HCT116 (cell line): ENCODE results near the gene BTNL3. TPM values are rescaled to one million over a fixed set of nuclear protein-coding genes. Genes with fewer than 3 reads are reported as not detected.

Experiments used
- ATAC-seq: fragments of 200-7000 bp; cut with Tn5 transposase; 2 replicates; pipeline ENCODE4 v1.9.1; 2020; ENCODE audit warnings: mild to moderate bottlenecking, moderate library complexity
- BruUV-seq: library from RNA; stranded (reverse); fragments of 400-500 nt; replicated peaks from 2 replicates; lab custom pipeline; 2021; lab: Mats Ljungman, UMichigan
- CTCF ChIA-PET: fragments of 300-600 bp; sonication (Branson Sonifier 250); formaldehyde crosslinking; loops from one replicate; lab custom pipeline; 2021; ENCODE audit warnings: antibody characterized with exemption; lab: Charles Lee
- POLR2A ChIA-PET: fragments of 300-600, 350-600 bp; sonication (Branson Sonifier 250); formaldehyde crosslinking; loops from one replicate; lab custom pipeline; 2021; ENCODE audit warnings: antibody characterized with exemption; lab: Charles Lee
- RAD21 ChIA-PET, 2 experiments: fragments of 300-600 bp; sonication (Branson Sonifier 250); formaldehyde crosslinking; loops; one replicate each; lab custom pipeline; 2023; ENCODE audit warnings: low total read pairs in 2 of 2; ENCODE audit not compliant: uncharacterized antibody in 2 of 2, unreplicated experiment in 2 of 2, low non-redundant PET in 1 of 2; lab: Charles Lee
- DNase-seq: peaks from one replicate; pipeline ENCODE4 v3.0.0-alpha.2; 2010; ENCODE audit warnings: low read depth, low spot score
- H2AFZ ChIP-seq: fragments of 200-600 bp; shearing (Covaris generic), sonication (generic); 2 replicates; pipeline ENCODE4 v1.6.1; 2017; ENCODE audit warnings: low read depth, mixed run types, mixed read lengths, antibody characterized with exemption, low read length; ENCODE audit not compliant: poor library complexity, severe bottlenecking
- H3K27ac ChIP-seq: 2 replicates; pipeline ENCODE4 v1.5.1; 2012; ENCODE audit warnings: low read depth, low read length
- H3K27me3 ChIP-seq: fragments of 200-600 bp; sonication (generic); 2 replicates; pipeline ENCODE4 v1.6.1; 2016; ENCODE audit warnings: mixed run types, low read length, mixed read lengths; ENCODE audit not compliant: insufficient read depth
- H3K36me3 ChIP-seq, 2 experiments: fragments of 200-500 bp in 1 of 2; fragments of 200-600 bp in 1 of 2; sonication (Bioruptor generic) in 1 of 2; sonication (generic) in 1 of 2; 2 replicates each; pipeline versions ENCODE4 v1.5.1 to v1.6.1; 2014 to 2016; ENCODE audit warnings: low read length in 2 of 2, inconsistent platforms in 1 of 2, mixed read lengths in 1 of 2, mixed run types in 1 of 2; ENCODE audit not compliant: insufficient read depth in 2 of 2, control insufficient read depth in 1 of 2
- H3K4me1 ChIP-seq, 2 experiments: fragments of 200-600 bp in 1 of 2; sonication (generic) in 1 of 2; 2 replicates each; pipeline versions ENCODE4 v1.5.1 to v1.6.1; 2012 to 2017; ENCODE audit warnings: low read length in 2 of 2, inconsistent platforms in 1 of 2, mild to moderate bottlenecking in 1 of 2, mixed read lengths in 1 of 2, mixed run types in 1 of 2, moderate library complexity in 1 of 2; ENCODE audit not compliant: insufficient read depth in 2 of 2, control insufficient read depth in 1 of 2
- H3K4me2 ChIP-seq: fragments of 200-600 bp; sonication (generic); 2 replicates; pipeline ENCODE4 v1.6.1; 2017; ENCODE audit warnings: mixed run types, low read length, mixed read lengths
- H3K4me3 ChIP-seq, 2 experiments: fragments of 200-600 bp in 1 of 2; sonication (generic) in 1 of 2; replicated peaks in 1 of 2; 2 replicates each; pipeline ENCODE4 v1.5.1; 2011 to 2016; ENCODE audit warnings: low read length in 2 of 2, control low read depth in 1 of 2, low read depth in 1 of 2, mild to moderate bottlenecking in 1 of 2, mixed read lengths in 1 of 2, mixed run types in 1 of 2
- H3K79me2 ChIP-seq: fragments of 200-600 bp; sonication (generic); 2 replicates; pipeline ENCODE4 v1.6.1; 2017; ENCODE audit warnings: mild to moderate bottlenecking, mixed run types, low read length, moderate library complexity, mixed read lengths; ENCODE audit not compliant: insufficient read depth
- H3K9ac ChIP-seq: fragments of 200-600 bp; sonication (generic); 2 replicates; pipeline ENCODE4 v1.6.1; 2016; ENCODE audit warnings: low read length, mixed read lengths
- H3K9me2 ChIP-seq: fragments of 200-600 bp; sonication (generic), shearing (Covaris generic); 2 replicates; pipeline ENCODE4 v1.6.1; 2017; ENCODE audit warnings: mixed run types, mild to moderate bottlenecking, moderate library complexity; ENCODE audit not compliant: insufficient read depth
- H3K9me3 ChIP-seq, 2 experiments: fragments of 200-500 bp in 1 of 2; fragments of 200-600 bp in 1 of 2; sonication (Bioruptor generic) in 1 of 2; sonication (generic) in 1 of 2; 2 replicates each; pipeline ENCODE4 v1.6.1; 2014 to 2017; ENCODE audit warnings: low read length in 2 of 2, mixed read lengths in 2 of 2, inconsistent platforms in 1 of 2, low read depth in 1 of 2, mild to moderate bottlenecking in 1 of 2, mixed run types in 1 of 2, moderate library complexity in 1 of 2; ENCODE audit not compliant: control insufficient read depth in 1 of 2, insufficient read depth in 1 of 2
- H4K20me1 ChIP-seq: fragments of 200-600 bp; sonication (generic), shearing (Covaris generic); 2 replicates; pipeline ENCODE4 v1.6.1; 2017; ENCODE audit warnings: mixed run types, mild to moderate bottlenecking, moderate library complexity; ENCODE audit not compliant: insufficient read depth
- EZH2phosphoT487 ChIP-seq: fragments of 200-600 bp; IDR thresholded peaks from 2 replicates; pipeline ENCODE4 v1.6.1; 2018; ENCODE audit warnings: antibody characterized with exemption, borderline replicate concordance
- JUND ChIP-seq: IDR thresholded peaks from 2 replicates; pipeline ENCODE4 v1.6.1; 2012
- POLR2A ChIP-seq: IDR thresholded peaks from 2 replicates; pipeline ENCODE4 v1.7.0; 2011; ENCODE audit warnings: borderline replicate concordance; ENCODE audit not compliant: insufficient read depth, insufficient read length; ENCODE audit errors: extremely low read depth
- RAD21 ChIP-seq: IDR thresholded peaks from 2 replicates; pipeline ENCODE4 v1.6.1; 2012; ENCODE audit warnings: low read depth, mild to moderate bottlenecking
- ZFX ChIP-seq: fragments of 450-650 bp; IDR thresholded peaks from 2 replicates; pipeline ENCODE4 v1.6.1; 2017
- intact Hi-C: fragments of 100-400 bp; cut with micrococcal nuclease; formaldehyde crosslinking; loops from 2 replicates; pipeline ENCODE4 v1.10.0; 2022
- total RNA-seq: library from RNA; stranded (reverse); gene quantifications from one replicate; pipeline ENCODE4 v1.2.1, GENCODE V29; 2021; ENCODE audit not compliant: unreplicated experiment
- TF ChIP-seq, protein P1 (sequence below): IDR thresholded peaks from 2 replicates; pipeline ENCODE4 v1.6.1; 2012

Gene BTNL3
- total RNA-seq, 1 experiment from 2014 or later, result not detected

- no peaks in the 10 kb centered on the region for H3K9me2 ChIP-seq
- no peaks in the 10 kb centered on the region for H4K20me1 ChIP-seq
- H2AFZ ChIP-seq, result no peak overlapping the region
- DNase-seq (no peak), ATAC-seq (no peak; the same call in 1 of the 2 replicates)
- no peaks in the 10 kb centered on the region for H3K36me3 ChIP-seq
- intact Hi-C loops, result no loop called here
- no peaks in the 10 kb centered on the region for H3K79me2 ChIP-seq
- peaks cover 6 to 7% of the 10 kb centered on the region in 2 experiments; a peak in 2 of 4 replicates for H3K4me1 ChIP-seq
- no peaks in the 10 kb centered on the region for H3K9me3 ChIP-seq
- no peak overlapping the region for H3K4me3 ChIP-seq
- H3K27ac ChIP-seq, result no peak overlapping the region
- CTCF ChIA-PET, result interaction anchor here (0.9 kb wide), 1 partner anchor 51 kb away, joined by 3 read pairs; no protein-coding TSS in a partner anchor
- H3K4me2 ChIP-seq, result no peak overlapping the region
- POLR2A ChIA-PET, result no interaction called here
- RAD21 ChIA-PET, result no interaction called here
- no peak for TF ChIP-seq JUND
- no peak for TF ChIP-seq RAD21
- no peak for TF ChIP-seq EZH2phosphoT487
- H3K27me3 ChIP-seq, result no peaks in the 10 kb centered on the region
- H3K9ac ChIP-seq, result no peak overlapping the region
- BruUV-seq, result no TSS peak
Measured at GRCh38 chr5:181036816-181037364, 48.2 kb downstream of the BTNL3 start.

DNA sequence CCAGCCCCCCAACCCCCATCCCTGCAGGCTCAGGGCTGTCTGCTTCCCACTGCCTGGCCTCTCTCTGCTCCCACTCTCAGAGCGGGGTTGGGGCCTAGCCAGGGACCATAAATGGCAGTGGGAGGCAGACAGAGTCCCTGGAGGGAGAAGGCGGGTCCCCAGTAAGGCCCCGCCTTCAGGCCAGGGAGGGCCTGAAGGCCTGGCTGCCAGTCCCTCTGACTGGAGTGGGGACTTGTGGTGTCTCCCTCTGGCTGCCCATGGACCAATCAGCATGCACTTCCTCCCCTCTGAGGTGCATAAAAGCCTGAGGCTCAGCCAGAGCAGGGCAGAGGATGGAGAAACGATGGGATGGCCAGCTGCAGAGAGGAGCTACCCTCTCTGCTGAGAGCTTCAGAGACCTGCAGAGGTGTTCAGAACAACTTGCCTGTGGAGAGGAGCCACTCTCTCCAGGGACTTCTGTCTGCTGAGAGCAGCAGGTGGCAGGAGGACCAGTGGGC lies 48.8 kb downstream of the BTNL3 start:
- Histone ChIP-seq H3K79me2 (no peaks in the 10 kb centered on the region), H3K36me3 (no peaks in the 10 kb centered on the region)
- TF ChIP-seq ZFX (no peak), POLR2A (peak; percentile 49)
- TF ChIP-seq, protein P1, sequence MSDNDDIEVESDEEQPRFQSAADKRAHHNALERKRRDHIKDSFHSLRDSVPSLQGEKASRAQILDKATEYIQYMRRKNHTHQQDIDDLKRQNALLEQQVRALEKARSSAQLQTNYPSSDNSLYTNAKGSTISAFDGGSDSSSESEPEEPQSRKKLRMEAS, result no peak
- TF ChIP-seq, all 23 proteins: peak for 1
- Histone ChIP-seq H3K27ac (no peak overlapping the region), H3K4me2 (no peak overlapping the region), H3K9me2 (no peaks in the 10 kb centered on the region), H3K4me1 (peaks cover 6 to 7% of the 10 kb centered on the region in 2 experiments; a peak in 2 of 4 replicates), H2AFZ (no peak overlapping the region), H3K9me3 (no peaks in the 10 kb centered on the region), H3K9ac (no peak overlapping the region), H3K27me3 (no peaks in the 10 kb centered on the region), H4K20me1 (no peaks in the 10 kb centered on the region), H3K4me3 (no peak overlapping the region)
- RAD21 ChIA-PET, result no interaction called here
- intact Hi-C loops, result no loop called here
- POLR2A ChIA-PET, result interaction anchor here (1.3 kb wide), 1 partner anchor 10 kb away, joined by 5 read pairs; no protein-coding TSS in a partner anchor
- BruUV-seq, result no TSS peak
- peak; percentile 41 for DNase-seq
- peak; percentile 96 for ATAC-seq
- CTCF ChIA-PET, result no interaction called here
